H9 (cell line): ENCODE measurements around the gene DEGS2. TPM values are rescaled to one million over a fixed set of nuclear protein-coding genes. Genes with fewer than 3 reads are reported as not detected.
A peak's percentile ranks its signal among the peaks of the same experiment; 100 is the strongest.

Source experiments
- DNase-seq: peaks from one replicate; pipeline ENCODE4 v3.0.0-alpha.2; 2017
- H2AFZ ChIP-seq: one replicate; pipeline ENCODE4 v1.6.1; 2013; ENCODE audit warnings: mild to moderate bottlenecking, low read length, control low read depth, moderate library complexity
- H2AK5ac ChIP-seq: 2 replicates; pipeline ENCODE4 v1.6.1; 2013; ENCODE audit warnings: low read length, control low read depth, mixed read lengths; ENCODE audit not compliant: insufficient read length
- H2BK120ac ChIP-seq: one replicate; pipeline ENCODE4 v1.6.1; 2013; ENCODE audit warnings: low read depth, mild to moderate bottlenecking, low read length, control low read depth, inconsistent platforms; ENCODE audit not compliant: poor library complexity, severe bottlenecking
- H2BK12ac ChIP-seq: 2 replicates; pipeline ENCODE4 v1.6.1; 2013; ENCODE audit warnings: low read length, control low read depth, mixed read lengths, low read depth; ENCODE audit not compliant: insufficient read length
- H2BK15ac ChIP-seq: 2 replicates; pipeline ENCODE4 v1.6.1; 2013; ENCODE audit warnings: low read depth, low read length, control low read depth
- H2BK20ac ChIP-seq: one replicate; pipeline ENCODE4 v1.6.1; 2013; ENCODE audit warnings: low read depth, mild to moderate bottlenecking, low read length, control low read depth, inconsistent platforms; ENCODE audit not compliant: poor library complexity, severe bottlenecking
- H2BK5ac ChIP-seq: 2 replicates; pipeline ENCODE4 v1.6.1; 2013; ENCODE audit warnings: low read length, control low read depth, mixed read lengths; ENCODE audit not compliant: insufficient read length
- H3K14ac ChIP-seq: 2 replicates; pipeline ENCODE4 v1.6.1; 2013; ENCODE audit warnings: low read length, control low read depth; ENCODE audit not compliant: insufficient read depth
- H3K18ac ChIP-seq: 2 replicates; pipeline ENCODE4 v1.6.1; 2013; ENCODE audit warnings: low read depth, mild to moderate bottlenecking, mixed read lengths, low read length, control low read depth; ENCODE audit not compliant: insufficient read length
- H3K23ac ChIP-seq: 2 replicates; pipeline ENCODE4 v1.6.1; 2013; ENCODE audit warnings: low read length, control low read depth, mixed read lengths, low read depth; ENCODE audit not compliant: insufficient read length
- H3K23me2 ChIP-seq: 2 replicates; pipeline ENCODE4 v1.6.1; 2013; ENCODE audit warnings: low read depth, mild to moderate bottlenecking, mixed read lengths, low read length, control low read depth; ENCODE audit not compliant: insufficient read length, poor library complexity, severe bottlenecking
- H3K27ac ChIP-seq: 2 replicates; pipeline ENCODE4 v1.5.1; 2013; ENCODE audit warnings: low read length, control low read depth, mixed read lengths, low read depth; ENCODE audit not compliant: insufficient read length
- H3K27me3 ChIP-seq: 2 replicates; pipeline ENCODE4 v1.6.1; 2013; ENCODE audit warnings: low read length, control low read depth, inconsistent platforms; ENCODE audit not compliant: insufficient read depth
- H3K4ac ChIP-seq: 2 replicates; pipeline ENCODE4 v1.6.1; 2013; ENCODE audit warnings: low read depth, mild to moderate bottlenecking, control low read depth, inconsistent platforms, low read length, moderate library complexity
- H3K4me1 ChIP-seq: 2 replicates; pipeline ENCODE4 v1.6.1; 2013; ENCODE audit warnings: low read length, control low read depth, inconsistent platforms; ENCODE audit not compliant: insufficient read depth
- H3K4me2 ChIP-seq: 2 replicates; pipeline ENCODE4 v1.6.1; 2013; ENCODE audit warnings: low read length, control low read depth, mixed read lengths; ENCODE audit not compliant: insufficient read length, insufficient read depth
- H3K56ac ChIP-seq: 2 replicates; pipeline ENCODE4 v1.6.1; 2013; ENCODE audit warnings: low read depth, mild to moderate bottlenecking, mixed read lengths, low read length, control low read depth; ENCODE audit not compliant: insufficient read length
- H3K79me1 ChIP-seq: 2 replicates; pipeline ENCODE4 v1.6.1; 2013; ENCODE audit warnings: low read depth, mild to moderate bottlenecking, moderate library complexity, low read length, control low read depth, inconsistent platforms; ENCODE audit not compliant: insufficient read depth, poor library complexity, severe bottlenecking
- H3K79me2 ChIP-seq: 2 replicates; pipeline ENCODE4 v1.6.1; 2013; ENCODE audit warnings: low read length, control low read depth, inconsistent platforms; ENCODE audit not compliant: insufficient read depth
- H3K9ac ChIP-seq: 2 replicates; pipeline ENCODE4 v1.6.1; 2013; ENCODE audit warnings: low read length, control low read depth, mixed read lengths; ENCODE audit not compliant: insufficient read length; ENCODE audit errors: extremely low read depth
- H3K9me3 ChIP-seq: one replicate; pipeline ENCODE4 v1.6.1; 2013; ENCODE audit warnings: low read depth, low read length, inconsistent platforms; ENCODE audit not compliant: control insufficient read depth
- H3T11ph ChIP-seq: one replicate; pipeline ENCODE4 v1.6.1; 2013; ENCODE audit warnings: mild to moderate bottlenecking, low read length, control low read depth, inconsistent platforms
- H4K20me1 ChIP-seq: one replicate; pipeline ENCODE4 v1.6.1; 2013; ENCODE audit not compliant: control insufficient read depth, insufficient read length, insufficient read depth
- H4K5ac ChIP-seq: 2 replicates; pipeline ENCODE4 v1.6.1; 2013; ENCODE audit warnings: low read depth, mild to moderate bottlenecking, mixed read lengths, low read length, control low read depth; ENCODE audit not compliant: insufficient read length
- H4K8ac ChIP-seq: replicated peaks from 2 replicates; pipeline ENCODE4 v1.6.1; 2013; ENCODE audit warnings: low read length, control low read depth, mixed read lengths, low read depth; ENCODE audit not compliant: insufficient read length
- H4K91ac ChIP-seq: 2 replicates; pipeline ENCODE4 v1.6.1; 2013; ENCODE audit warnings: low read depth, mild to moderate bottlenecking, moderate library complexity, mixed read lengths, low read length, control low read depth; ENCODE audit not compliant: insufficient read length
- H3K27ac Mint-ChIP-seq, 3 experiments: 2 replicates in 2 of 3; 3 replicates in 1 of 3; pipeline ENCODE4 v1.8.0; 2020 to 2021; ENCODE audit warnings: mixed read lengths in 3 of 3, mild to moderate bottlenecking in 1 of 3, moderate library complexity in 1 of 3
- H3K27me3 Mint-ChIP-seq: 2 replicates; pipeline ENCODE4 v1.8.0; 2021; ENCODE audit warnings: low read depth, mild to moderate bottlenecking, moderate library complexity, mixed read lengths
- H3K36me3 Mint-ChIP-seq, 3 experiments: 2 replicates in 2 of 3; 3 replicates in 1 of 3; pipeline ENCODE4 v1.8.0; 2020 to 2021; ENCODE audit warnings: low read depth in 3 of 3, mixed read lengths in 3 of 3; ENCODE audit not compliant: insufficient read depth in 1 of 3
- H3K4me1 Mint-ChIP-seq, 2 experiments: 2 replicates each; pipeline ENCODE4 v1.8.0; 2020; ENCODE audit warnings: mixed read lengths in 2 of 2
- H3K4me3 Mint-ChIP-seq, 2 experiments: 2 replicates in 1 of 2; 3 replicates in 1 of 2; pipeline ENCODE4 v1.8.0; 2020 to 2021; ENCODE audit warnings: mild to moderate bottlenecking in 2 of 2, mixed read lengths in 2 of 2, moderate library complexity in 1 of 2
- H3K9me3 Mint-ChIP-seq, 2 experiments: 2 replicates in 1 of 2; 3 replicates in 1 of 2; pipeline ENCODE4 v1.8.0; 2020; ENCODE audit warnings: mild to moderate bottlenecking in 2 of 2, mixed read lengths in 2 of 2, moderate library complexity in 1 of 2
- WGBS: extraction: QIAGEN DNeasy Blood & Tissue Kit; methylation state at CpG from one replicate; pipeline ENCODE4 v1.1.7; 2013; ENCODE audit warnings: missing lambda C conversion rate, low lambda C conversion rate, mixed read lengths; ENCODE audit not compliant: insufficient read length; ENCODE audit errors: extremely low coverage; 5-methylcytosine and 5-hydroxymethylcytosine counted together
- total RNA-seq: library from RNA; stranded (reverse); gene quantifications from 2 replicates; pipeline ENCODE4 v1.2.1, GENCODE V29; 2021
- TF ChIP-seq, protein P1 (sequence below): fragments of 200-600 bp; sonication (generic); conservative IDR thresholded peaks from 3 replicates; pipeline ENCODE4 v1.8.0; 2021; ENCODE audit warnings: antibody characterized with exemption, mild to moderate bottlenecking

Gene DEGS2
- total RNA-seq, 1 experiment from 2014 or later = 0.72 TPM

DNA sequence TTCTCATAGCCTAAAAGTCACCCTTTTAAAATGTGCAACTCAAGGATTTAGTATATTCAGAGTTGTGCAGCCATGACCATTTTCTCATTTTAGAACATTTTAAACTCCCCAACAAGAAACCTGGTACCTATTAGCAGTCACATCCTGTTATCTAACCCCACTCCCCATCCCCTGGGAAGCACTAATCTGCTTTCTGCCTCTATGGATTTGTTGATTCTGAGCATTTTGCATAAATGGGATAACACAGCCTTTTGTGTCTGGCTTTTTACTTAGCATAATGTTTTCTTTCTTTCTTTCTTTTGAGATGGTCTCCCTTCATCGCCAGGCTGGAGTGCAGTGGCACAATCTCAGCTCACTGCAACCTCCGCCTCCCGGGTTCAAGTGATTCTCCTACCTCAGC, 40.9 kb upstream of the DEGS2 start:
- no peaks in the 10 kb centered on the region for H3K36me3 Mint-ChIP-seq
- H2BK5ac ChIP-seq = no peak overlapping the region

More for the DNA sequence above, 40.9 kb upstream of the DEGS2 start:
- Histone ChIP-seq H3K9ac (no peak overlapping the region), H3K79me2 (no peaks in the 10 kb centered on the region), H2BK120ac (no peak overlapping the region), H3K18ac (no peak overlapping the region), H2AFZ (no peak overlapping the region), H2BK20ac (no peak overlapping the region), H3K56ac (no peak overlapping the region), H2BK15ac (no peak overlapping the region), H3K4ac (no peak overlapping the region), H3K23me2 (no peaks in the 10 kb centered on the region), H3K27me3 (no peaks in the 10 kb centered on the region), H2AK5ac (no peak overlapping the region), H4K8ac (no peak overlapping the region), H3K4me1 (no peaks in the 10 kb centered on the region), H2BK12ac (no peak overlapping the region), H3K23ac (no peak overlapping the region), H3K9me3 (no peaks in the 10 kb centered on the region), H3K27ac (no peak overlapping the region), H3T11ph (no peak overlapping the region), H3K79me1 (no peaks in the 10 kb centered on the region), H4K91ac (no peak overlapping the region), H4K5ac (no peak overlapping the region), H3K14ac (no peak overlapping the region), H4K20me1 (no peaks in the 10 kb centered on the region), H3K4me2 (no peak overlapping the region)
- no peak for DNase-seq
- Mint-ChIP-seq H3K9me3 (no peaks in the 10 kb centered on the region), H3K4me1 (peaks cover 15 to 18% of the 10 kb centered on the region in 2 experiments), H3K27me3 (peaks cover 5% of the 10 kb centered on the region), H3K27ac (peak overlapping the region in 1 of 3 experiments; percentile 27; a peak in 1 of 7 replicates), H3K4me3 (no peak overlapping the region)
- TF ChIP-seq, protein P1, sequence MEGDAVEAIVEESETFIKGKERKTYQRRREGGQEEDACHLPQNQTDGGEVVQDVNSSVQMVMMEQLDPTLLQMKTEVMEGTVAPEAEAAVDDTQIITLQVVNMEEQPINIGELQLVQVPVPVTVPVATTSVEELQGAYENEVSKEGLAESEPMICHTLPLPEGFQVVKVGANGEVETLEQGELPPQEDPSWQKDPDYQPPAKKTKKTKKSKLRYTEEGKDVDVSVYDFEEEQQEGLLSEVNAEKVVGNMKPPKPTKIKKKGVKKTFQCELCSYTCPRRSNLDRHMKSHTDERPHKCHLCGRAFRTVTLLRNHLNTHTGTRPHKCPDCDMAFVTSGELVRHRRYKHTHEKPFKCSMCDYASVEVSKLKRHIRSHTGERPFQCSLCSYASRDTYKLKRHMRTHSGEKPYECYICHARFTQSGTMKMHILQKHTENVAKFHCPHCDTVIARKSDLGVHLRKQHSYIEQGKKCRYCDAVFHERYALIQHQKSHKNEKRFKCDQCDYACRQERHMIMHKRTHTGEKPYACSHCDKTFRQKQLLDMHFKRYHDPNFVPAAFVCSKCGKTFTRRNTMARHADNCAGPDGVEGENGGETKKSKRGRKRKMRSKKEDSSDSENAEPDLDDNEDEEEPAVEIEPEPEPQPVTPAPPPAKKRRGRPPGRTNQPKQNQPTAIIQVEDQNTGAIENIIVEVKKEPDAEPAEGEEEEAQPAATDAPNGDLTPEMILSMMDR = no peak
- WGBS = no CpG with 5 or more reads among the region's 3 CpGs
